ENCODE data around the gene PLXDC2.
"Not testable (repeated sequence)": the region's sequence is repeated elsewhere in the genome, so short reads cannot be mapped to it uniquely, and the experiment has no call there.

The PLXDC2 gene

GRCh38 chr10:20142311-20142710 lies 326.1 kb downstream of the PLXDC2 start:
- no peak for DNase-seq

GRCh38 chr10:20144268-20144667 lies 328.0 kb downstream of the PLXDC2 start:
- no peak for DNase-seq

GRCh38 chr10:20146004-20146403 lies 329.8 kb downstream of the PLXDC2 start:
- no peak for DNase-seq

- no peak for DNase-seq
Measured at GRCh38 chr10:20147684-20148083, 331.5 kb downstream of the PLXDC2 start.

- DNase-seq, result no peak
Measured at GRCh38 chr10:20156511-20156910, 340.3 kb downstream of the PLXDC2 start.

- no peak for DNase-seq
Measured at GRCh38 chr10:20157314-20157713, 341.1 kb downstream of the PLXDC2 start.

GRCh38 chr10:20158086-20158485 lies 341.9 kb downstream of the PLXDC2 start:
- DNase-seq, result no peak

- no peak for DNase-seq
Measured at GRCh38 chr10:20162123-20162522, 345.9 kb downstream of the PLXDC2 start.

- no peak for DNase-seq
Measured at GRCh38 chr10:20166096-20166675, 350.0 kb downstream of the PLXDC2 start.

GRCh38 chr10:20170661-20171060 lies 354.4 kb downstream of the PLXDC2 start:
- DNase-seq, result no peak

- DNase-seq, result peak; percentile 30
Measured at GRCh38 chr10:20173046-20173445, 356.8 kb downstream of the PLXDC2 start.

- no peak for DNase-seq
Measured at GRCh38 chr10:20175719-20176118, 359.5 kb downstream of the PLXDC2 start.

GRCh38 chr10:20180766-20181165 lies 364.5 kb downstream of the PLXDC2 start:
- no peak for DNase-seq

GRCh38 chr10:20181434-20181833 lies 365.2 kb downstream of the PLXDC2 start:
- DNase-seq, result no peak

GRCh38 chr10:20185116-20185515 lies 368.9 kb downstream of the PLXDC2 start:
- DNase-seq, result no peak

- not testable (repeated sequence) for DNase-seq
Measured at GRCh38 chr10:20191392-20191791, 375.2 kb downstream of the PLXDC2 start.

GRCh38 chr10:20195076-20195475 lies 378.8 kb downstream of the PLXDC2 start:
- no peak for DNase-seq

- no peak for DNase-seq
Measured at GRCh38 chr10:20200758-20201157, 384.5 kb downstream of the PLXDC2 start.

- DNase-seq, result no peak
Measured at GRCh38 chr10:20202337-20202736, 386.1 kb downstream of the PLXDC2 start.

- peak; percentile 6 for DNase-seq
Measured at GRCh38 chr10:20207653-20208052, 391.4 kb downstream of the PLXDC2 start.

- DNase-seq, result not testable (repeated sequence)
Measured at GRCh38 chr10:20209098-20209497, 392.9 kb downstream of the PLXDC2 start.

- DNase-seq, result no peak
Measured at GRCh38 chr10:20215547-20216152, 399.4 kb downstream of the PLXDC2 start.

GRCh38 chr10:20221356-20221755 lies 405.1 kb downstream of the PLXDC2 start:
- no peak for DNase-seq

- no peak for DNase-seq
Measured at GRCh38 chr10:20228729-20229128, 412.5 kb downstream of the PLXDC2 start.

GRCh38 chr10:20232079-20232705 lies 416.0 kb downstream of the PLXDC2 start:
- no peak for DNase-seq

All from NCI-H446 treated with DMSO at 0.1 percent for 48 hours (cell line).